ENCODE results near the gene PLGRKT.
"Not testable (repeated sequence)": the region's sequence is repeated elsewhere in the genome, so short reads cannot be mapped to it uniquely, and the experiment has no call there.

The PLGRKT gene

GRCh38 chr9:5453004-5453403 is 15.3 kb upstream of the PLGRKT start:
- FAIRE-seq, result no peak
- DNase-seq (ENCODE audit: insufficient read length, low spot score), result no peak

GRCh38 chr9:5452286-5452609 is 14.5 kb upstream of the PLGRKT start:
- DNase-seq (ENCODE audit: insufficient read length, low spot score), result no peak

GRCh38 chr9:5450359-5451091 is 12.8 kb upstream of the PLGRKT start, which contains the start of gene CD274:
CD274 (plus strand) TSS chr9:5450542; CDS start chr9:5456114, 5,572 bp downstream.
- DNase-seq (ENCODE audit: insufficient read length, low spot score), result peak; percentile 72

More at GRCh38 chr9:5452286-5452609, 14.5 kb upstream of the PLGRKT start:
- no peak for FAIRE-seq

GRCh38 chr9:5449521-5450358 is 12.0 kb upstream of the PLGRKT start:
- FAIRE-seq (no peak), DNase-seq (ENCODE audit: insufficient read length, low spot score) (no peak)

More at GRCh38 chr9:5450359-5451091, 12.8 kb upstream of the PLGRKT start, which contains the start of gene CD274:
- FAIRE-seq, result peak; percentile 58

GRCh38 chr9:5448461-5449435 is 11.0 kb upstream of the PLGRKT start:
- no peak for FAIRE-seq
- no peak for DNase-seq (ENCODE audit: insufficient read length, low spot score)

- DNase-seq (ENCODE audit: insufficient read length, low spot score), result no peak
- FAIRE-seq, result no peak
These were observed 10.3 kb upstream of the PLGRKT start for GRCh38 chr9:5448016-5448415.

GRCh38 chr9:5447337-5447736 is 9.6 kb upstream of the PLGRKT start:
- DNase-seq (ENCODE audit: insufficient read length, low spot score) (no peak), FAIRE-seq (peak; percentile 9)

GRCh38 chr9:5446451-5447236 is 8.9 kb upstream of the PLGRKT start:
- DNase-seq (ENCODE audit: insufficient read length, low spot score) (no peak), FAIRE-seq (no peak)

GRCh38 chr9:5445886-5446285 is 8.2 kb upstream of the PLGRKT start:
- no peak for FAIRE-seq
- no peak for DNase-seq (ENCODE audit: insufficient read length, low spot score)

- DNase-seq (ENCODE audit: insufficient read length, low spot score); FAIRE-seq: not testable (repeated sequence)
These were observed 7.4 kb upstream of the PLGRKT start for GRCh38 chr9:5445096-5445495.

- no peak for FAIRE-seq
- no peak for DNase-seq (ENCODE audit: insufficient read length, low spot score)
These were observed 6.1 kb upstream of the PLGRKT start for GRCh38 chr9:5443850-5444249.

GRCh38 chr9:5442400-5443011 is 4.8 kb upstream of the PLGRKT start:
- DNase-seq (ENCODE audit: insufficient read length, low spot score), result peak; percentile 33

GRCh38 chr9:5441043-5441442 is 3.3 kb upstream of the PLGRKT start:
- DNase-seq (ENCODE audit: insufficient read length, low spot score) (no peak), FAIRE-seq (no peak)

More at GRCh38 chr9:5442400-5443011, 4.8 kb upstream of the PLGRKT start:
- no peak for FAIRE-seq

GRCh38 chr9:5440426-5440825 is 2.7 kb upstream of the PLGRKT start:
- FAIRE-seq (no peak), DNase-seq (ENCODE audit: insufficient read length, low spot score) (no peak)

GRCh38 chr9:5438301-5439162 is 807 bp upstream of the PLGRKT start:
- FAIRE-seq, result no peak

GRCh38 chr9:5436441-5436840 is 1.3 kb downstream of the PLGRKT start:
- no peak for DNase-seq (ENCODE audit: insufficient read length, low spot score)
- no peak for FAIRE-seq

More at GRCh38 chr9:5438301-5439162, 807 bp upstream of the PLGRKT start:
- no peak for DNase-seq (ENCODE audit: insufficient read length, low spot score)

- FAIRE-seq (no peak), DNase-seq (ENCODE audit: insufficient read length, low spot score) (no peak)
These were observed 1.8 kb downstream of the PLGRKT start for GRCh38 chr9:5435912-5436311.
